Measurements from ENCODE around the gene LRIG1. TPM values are rescaled to one million over a fixed set of nuclear protein-coding genes. Genes with fewer than 3 reads are reported as not detected.

LRIG1 gene
- total RNA-seq, 1 donor from 2014 or later, result 169 TPM

DNA sequence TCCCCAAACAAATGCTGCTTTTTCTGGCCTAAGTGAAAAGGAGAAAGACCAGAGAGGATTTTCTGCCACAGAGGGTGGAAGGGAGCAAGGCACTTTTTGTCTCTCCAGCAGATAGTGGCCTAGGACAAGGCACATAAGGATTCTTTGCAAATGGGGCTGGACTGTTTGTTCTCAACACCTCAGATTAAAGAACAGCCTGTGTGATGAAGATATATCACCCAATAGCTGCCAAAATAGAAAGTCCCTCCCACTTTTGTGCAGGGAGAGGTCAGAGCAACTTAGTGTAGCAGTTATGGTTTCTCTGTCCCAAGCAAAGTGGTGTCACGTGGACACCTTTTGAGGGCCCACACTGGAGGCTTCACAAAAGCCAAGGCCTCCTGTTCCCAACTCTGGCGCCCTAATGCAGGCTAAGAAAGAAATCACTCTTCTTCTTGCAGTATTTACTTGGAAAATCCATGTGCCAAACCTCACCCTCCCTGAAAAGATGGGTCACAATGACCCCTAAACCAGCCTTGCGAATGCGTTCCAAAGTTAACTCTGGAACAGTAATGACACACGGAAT, 84.9 kb downstream of the LRIG1 start:
- Mint-ChIP-seq H3K4me1 (peaks cover 24% of the 10 kb centered on the region), H3K36me3 (peaks cover 54% of the 10 kb centered on the region), H3K4me3 (no peak overlapping the region), H3K9me3 (peaks cover 22% of the 10 kb centered on the region), H3K27me3 (ENCODE audit: insufficient read depth, low read depth) (peaks cover 8% of the 10 kb centered on the region), H3K27ac (no peak overlapping the region)
- H3K4me1 ChIP-seq, result peaks cover 23% of the 10 kb centered on the region
- no peak for DNase-seq (ENCODE audit: low spot score)
- TF ChIP-seq, protein P1, sequence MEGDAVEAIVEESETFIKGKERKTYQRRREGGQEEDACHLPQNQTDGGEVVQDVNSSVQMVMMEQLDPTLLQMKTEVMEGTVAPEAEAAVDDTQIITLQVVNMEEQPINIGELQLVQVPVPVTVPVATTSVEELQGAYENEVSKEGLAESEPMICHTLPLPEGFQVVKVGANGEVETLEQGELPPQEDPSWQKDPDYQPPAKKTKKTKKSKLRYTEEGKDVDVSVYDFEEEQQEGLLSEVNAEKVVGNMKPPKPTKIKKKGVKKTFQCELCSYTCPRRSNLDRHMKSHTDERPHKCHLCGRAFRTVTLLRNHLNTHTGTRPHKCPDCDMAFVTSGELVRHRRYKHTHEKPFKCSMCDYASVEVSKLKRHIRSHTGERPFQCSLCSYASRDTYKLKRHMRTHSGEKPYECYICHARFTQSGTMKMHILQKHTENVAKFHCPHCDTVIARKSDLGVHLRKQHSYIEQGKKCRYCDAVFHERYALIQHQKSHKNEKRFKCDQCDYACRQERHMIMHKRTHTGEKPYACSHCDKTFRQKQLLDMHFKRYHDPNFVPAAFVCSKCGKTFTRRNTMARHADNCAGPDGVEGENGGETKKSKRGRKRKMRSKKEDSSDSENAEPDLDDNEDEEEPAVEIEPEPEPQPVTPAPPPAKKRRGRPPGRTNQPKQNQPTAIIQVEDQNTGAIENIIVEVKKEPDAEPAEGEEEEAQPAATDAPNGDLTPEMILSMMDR (IDR thresholded peaks at IDR 0.05), result no peak
- TF ChIP-seq EZH2 (IDR thresholded peaks at IDR 0.05) (no peak), EZH2phosphoT487 (IDR thresholded peaks at IDR 0.05) (no peak)
- no peak overlapping the region for H2AFZ ChIP-seq (replicated peaks)
- peaks cover 94% of the 10 kb centered on the region for H4K20me1 ChIP-seq (ENCODE audit: low read depth)
- no peaks in the 10 kb centered on the region for H3K27me3 ChIP-seq
- H3K9ac ChIP-seq, result no peak overlapping the region
- peaks cover 99% of the 10 kb centered on the region for H3K79me2 ChIP-seq (ENCODE audit: low read depth)
- H3K27ac ChIP-seq, result peak overlapping the region; percentile 67
- H3K4me3 ChIP-seq, result no peak overlapping the region
- H3F3A ChIP-seq (ENCODE audit: low read depth), result peaks cover 31% of the 10 kb centered on the region
- H3K9me3 ChIP-seq (ENCODE audit: low read depth), result no peaks in the 10 kb centered on the region
- peaks cover 15% of the 10 kb centered on the region for H3K36me3 ChIP-seq
- H3K4me2 ChIP-seq, result no peak overlapping the region

DNA sequence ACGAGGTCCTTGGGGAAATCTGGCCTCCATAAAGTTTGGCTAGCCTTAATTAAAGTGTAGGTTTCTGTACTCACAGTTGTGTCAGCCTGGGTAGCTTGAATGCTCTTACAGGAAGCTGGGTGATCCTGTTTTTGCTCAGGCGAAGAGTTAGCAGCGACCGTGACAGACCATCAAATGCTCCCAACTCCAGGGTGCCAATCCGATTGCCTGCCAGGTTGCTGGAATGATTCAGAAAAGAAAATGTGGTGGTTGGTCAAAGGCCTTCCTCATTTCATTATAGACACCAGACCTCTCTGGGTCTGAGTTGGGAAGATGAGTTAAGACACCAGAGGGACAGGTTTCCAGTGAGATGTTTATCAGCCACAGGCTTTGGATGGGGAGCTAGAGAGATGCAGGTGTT, 86.0 kb downstream of the LRIG1 start:
- DNase-seq (ENCODE audit: low spot score), result no peak
- Histone ChIP-seq H3F3A (ENCODE audit: low read depth) (peaks cover 38% of the 10 kb centered on the region), H3K4me3 (no peak overlapping the region), H3K27ac (peak overlapping the region; percentile 7), H3K27me3 (no peaks in the 10 kb centered on the region), H3K9ac (no peak overlapping the region), H3K79me2 (ENCODE audit: low read depth) (peaks cover 99% of the 10 kb centered on the region), H4K20me1 (ENCODE audit: low read depth) (peaks cover 98% of the 10 kb centered on the region), H2AFZ (replicated peaks) (no peak overlapping the region), H3K4me1 (peaks cover 24% of the 10 kb centered on the region), H3K4me2 (no peak overlapping the region), H3K9me3 (ENCODE audit: low read depth) (no peaks in the 10 kb centered on the region), H3K36me3 (peaks cover 6% of the 10 kb centered on the region)
- TF ChIP-seq EZH2phosphoT487 (IDR thresholded peaks at IDR 0.05), result no peak
- TF ChIP-seq, protein P1 (IDR thresholded peaks at IDR 0.05), result no peak
- no peak for TF ChIP-seq EZH2 (IDR thresholded peaks at IDR 0.05)
- Mint-ChIP-seq H3K9me3 (peaks cover 11% of the 10 kb centered on the region), H3K27ac (no peak overlapping the region), H3K27me3 (ENCODE audit: insufficient read depth, low read depth) (peaks cover 8% of the 10 kb centered on the region), H3K4me1 (peaks cover 24% of the 10 kb centered on the region), H3K36me3 (peaks cover 47% of the 10 kb centered on the region), H3K4me3 (no peak overlapping the region)

DNA sequence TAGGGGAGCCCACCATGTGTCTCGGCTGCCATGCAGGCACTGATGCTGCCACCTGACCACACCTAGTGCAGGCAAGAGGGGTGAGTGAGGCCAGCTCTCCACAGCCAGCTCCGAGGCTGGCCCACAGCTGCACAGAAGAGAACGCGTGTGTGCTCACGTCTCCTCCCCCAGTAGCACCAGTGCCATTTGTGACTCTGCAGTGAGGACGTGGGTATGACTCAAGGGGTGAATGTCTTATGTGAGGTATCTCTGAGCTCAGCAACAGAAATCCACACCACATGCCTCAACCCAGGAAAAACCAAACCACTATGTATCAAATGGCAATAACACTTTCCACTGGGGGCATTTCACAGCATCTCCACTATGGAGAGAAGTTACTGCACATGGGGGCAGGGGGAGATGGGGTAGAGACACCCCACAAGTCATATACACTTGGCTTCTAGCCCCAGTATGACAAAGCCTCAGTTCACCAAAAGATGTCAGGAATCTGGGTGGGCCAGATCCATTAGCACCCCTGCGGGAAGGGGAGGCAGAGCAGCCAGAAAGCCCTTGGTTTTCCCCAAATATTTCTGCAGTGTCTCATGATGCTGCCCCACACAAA, 87.6 kb downstream of the LRIG1 start:
- no peak for DNase-seq (ENCODE audit: low spot score)
- H3K4me3 Mint-ChIP-seq, result no peak overlapping the region
- H3K36me3 Mint-ChIP-seq, result peaks cover 34% of the 10 kb centered on the region
- H3K27ac ChIP-seq, result no peak overlapping the region
- H3K4me3 ChIP-seq, result no peak overlapping the region
- H3K27me3 ChIP-seq, result no peaks in the 10 kb centered on the region
- H3K4me1 ChIP-seq, result peaks cover 23% of the 10 kb centered on the region
- H3K9ac ChIP-seq, result no peak overlapping the region
- H3K9me3 Mint-ChIP-seq, result no peaks in the 10 kb centered on the region
- no peak overlapping the region for H2AFZ ChIP-seq (replicated peaks)
- peaks cover 22% of the 10 kb centered on the region for H3K4me1 Mint-ChIP-seq
- H4K20me1 ChIP-seq (ENCODE audit: low read depth), result peaks cover 98% of the 10 kb centered on the region
- peaks cover 4% of the 10 kb centered on the region for H3K36me3 ChIP-seq
- H3F3A ChIP-seq (ENCODE audit: low read depth), result peaks cover 34% of the 10 kb centered on the region
- peaks cover 97% of the 10 kb centered on the region for H3K79me2 ChIP-seq (ENCODE audit: low read depth)
- no peak overlapping the region for H3K4me2 ChIP-seq
- TF ChIP-seq EZH2phosphoT487 (IDR thresholded peaks at IDR 0.05) (no peak), EZH2 (IDR thresholded peaks at IDR 0.05) (no peak)
- TF ChIP-seq, protein P1 (IDR thresholded peaks at IDR 0.05), result no peak
- no peaks in the 10 kb centered on the region for H3K9me3 ChIP-seq (ENCODE audit: low read depth)
- H3K27me3 Mint-ChIP-seq (ENCODE audit: insufficient read depth, low read depth), result peaks cover 3% of the 10 kb centered on the region
- no peak overlapping the region for H3K27ac Mint-ChIP-seq

Data from neural progenitor cell (in vitro differentiated cells).